BJ (cell line): ENCODE measurements around the gene ERBB4. TPM values are rescaled to one million over a fixed set of nuclear protein-coding genes. Genes with fewer than 3 reads are reported as not detected.
A peak's percentile ranks its signal among the peaks of the same experiment; 100 is the strongest.
"Not testable (repeated sequence)": the region's sequence is repeated elsewhere in the genome, so short reads cannot be mapped to it uniquely, and the experiment has no call there.

Experiments
- CTCF ChIA-PET: fragments of 350-600 bp; formaldehyde crosslinking; extraction: SDS; loops from one replicate; lab custom pipeline; 2021; ENCODE audit warnings: antibody characterized with exemption, inconsistent platforms; lab: Yijun Ruan, JAX
- POLR2A ChIA-PET: fragments of 300-600 bp; sonication (Branson Sonifier 250); formaldehyde crosslinking; extraction: SDS; loops from one replicate; lab custom pipeline; 2021; ENCODE audit warnings: antibody characterized with exemption; lab: Charles Lee
- DNase-seq: peaks from one replicate; pipeline ENCODE4 v3.0.0-alpha.2; 2011; ENCODE audit warnings: low read depth
- H3K27me3 ChIP-seq: 2 replicates; pipeline ENCODE4 v1.6.0; 2011; ENCODE audit warnings: low read length; ENCODE audit not compliant: control insufficient read depth, insufficient read depth
- H3K36me3 ChIP-seq: 2 replicates; pipeline ENCODE4 v1.5.1; 2011; ENCODE audit warnings: low read length; ENCODE audit not compliant: control insufficient read depth, insufficient read depth
- H3K4me3 ChIP-seq: 2 replicates; pipeline ENCODE4 v1.5.1; 2011; ENCODE audit warnings: low read depth, mild to moderate bottlenecking, control low read depth, low read length
- CTCF ChIP-seq: IDR thresholded peaks from 2 replicates; pipeline ENCODE4 v1.5.1; 2011; ENCODE audit warnings: low read depth, mild to moderate bottlenecking, control low read depth, inconsistent platforms, low read length, moderate library complexity; ENCODE audit not compliant: insufficient read depth
- polyA plus RNA-seq: library from polyadenylated mRNA; depleted of rRNA; stranded (reverse); fragments of >200 nt; gene quantifications from 2 replicates; pipeline ENCODE4 v1.2.3, GENCODE V29; 2011

ERBB4 gene
- polyA plus RNA-seq, 1 experiment, result not detected

GRCh38 chr2:212021947-212022346, 516.7 kb downstream of the ERBB4 start:
- no peaks in the 10 kb centered on the region for H3K27me3 ChIP-seq
- POLR2A ChIA-PET, result no interaction called here
- no peaks in the 10 kb centered on the region for H3K36me3 ChIP-seq
- TF ChIP-seq CTCF, result no peak
- peak; percentile 41 for DNase-seq
- no peak overlapping the region for H3K4me3 ChIP-seq
- CTCF ChIA-PET, result interaction anchor here (1.6 kb wide), 1 partner anchor 17 kb away, joined by 3 read pairs; no protein-coding TSS in a partner anchor

DNA sequence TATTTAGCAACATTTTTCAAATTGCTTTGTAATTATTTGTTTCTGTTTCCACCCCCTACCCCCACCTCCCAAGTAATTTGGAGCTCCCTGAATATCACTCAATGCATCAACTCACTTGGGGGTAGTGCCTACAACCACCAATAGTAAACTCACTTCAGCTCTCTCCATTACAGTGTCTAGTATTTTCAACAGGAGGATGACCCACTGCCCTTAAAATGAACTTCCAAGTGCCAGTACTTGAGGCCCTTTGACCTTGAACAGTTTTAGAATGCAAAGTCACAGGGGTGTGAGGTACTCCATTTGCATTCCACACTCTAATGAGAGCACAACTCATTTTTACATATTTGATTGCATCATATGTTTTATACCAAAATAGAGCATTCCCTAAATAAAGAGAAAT, 523.0 kb downstream of the ERBB4 start:
- no peaks in the 10 kb centered on the region for H3K36me3 ChIP-seq
- no peak for DNase-seq
- POLR2A ChIA-PET, result no interaction called here
- no peak for TF ChIP-seq CTCF
- CTCF ChIA-PET, result no interaction called here
- H3K4me3 ChIP-seq, result no peak overlapping the region
- no peaks in the 10 kb centered on the region for H3K27me3 ChIP-seq

GRCh38 chr2:212013626-212014025, 525.0 kb downstream of the ERBB4 start:
- CTCF ChIA-PET, result no interaction called here
- H3K4me3 ChIP-seq, result no peak overlapping the region
- DNase-seq, result no peak
- H3K36me3 ChIP-seq, result no peaks in the 10 kb centered on the region
- no peaks in the 10 kb centered on the region for H3K27me3 ChIP-seq
- TF ChIP-seq CTCF, result no peak
- POLR2A ChIA-PET, result no interaction called here

GRCh38 chr2:212010305-212010704, 528.3 kb downstream of the ERBB4 start:
- H3K36me3 ChIP-seq, POLR2A ChIA-PET, H3K4me3 ChIP-seq, DNase-seq, H3K27me3 ChIP-seq: not testable (repeated sequence)
- CTCF ChIA-PET, result interaction anchor here (0.5 kb wide), 1 partner anchor 26 kb away, joined by 3 read pairs; no protein-coding TSS in a partner anchor

GRCh38 chr2:212007972-212008371, 530.6 kb downstream of the ERBB4 start:
- no peak overlapping the region for H3K4me3 ChIP-seq
- no peak for TF ChIP-seq CTCF
- no peaks in the 10 kb centered on the region for H3K27me3 ChIP-seq
- DNase-seq, result no peak
- H3K36me3 ChIP-seq, result no peaks in the 10 kb centered on the region
- ChIA-PET CTCF (no interaction called here), POLR2A (no interaction called here)

GRCh38 chr2:212005085-212005671, 533.4 kb downstream of the ERBB4 start:
- no peaks in the 10 kb centered on the region for H3K36me3 ChIP-seq
- CTCF ChIA-PET, result interaction anchor here (1.0 to 2.0 kb wide), 3 partner anchors 18 to 29 kb away, joined by 3 to 4 read pairs (median 4); no protein-coding TSS in a partner anchor
- DNase-seq, result no peak
- peak; percentile 75 for TF ChIP-seq CTCF
- H3K27me3 ChIP-seq, result no peaks in the 10 kb centered on the region
- POLR2A ChIA-PET, result no interaction called here
- no peak overlapping the region for H3K4me3 ChIP-seq
